GM19023 (cell line): ENCODE data around the gene SNRPA1.
"Not testable (repeated sequence)": the region's sequence is repeated elsewhere in the genome, so short reads cannot be mapped to it uniquely, and the experiment has no call there.

Source experiments
- ATAC-seq: cut with Tn5 transposase; IDR thresholded peaks from one replicate; pipeline ENCODE4 v1.9.1; 2021; ENCODE audit warnings: mild to moderate bottlenecking, moderate library complexity; ENCODE audit not compliant: unreplicated experiment

SNRPA1 gene

DNA sequence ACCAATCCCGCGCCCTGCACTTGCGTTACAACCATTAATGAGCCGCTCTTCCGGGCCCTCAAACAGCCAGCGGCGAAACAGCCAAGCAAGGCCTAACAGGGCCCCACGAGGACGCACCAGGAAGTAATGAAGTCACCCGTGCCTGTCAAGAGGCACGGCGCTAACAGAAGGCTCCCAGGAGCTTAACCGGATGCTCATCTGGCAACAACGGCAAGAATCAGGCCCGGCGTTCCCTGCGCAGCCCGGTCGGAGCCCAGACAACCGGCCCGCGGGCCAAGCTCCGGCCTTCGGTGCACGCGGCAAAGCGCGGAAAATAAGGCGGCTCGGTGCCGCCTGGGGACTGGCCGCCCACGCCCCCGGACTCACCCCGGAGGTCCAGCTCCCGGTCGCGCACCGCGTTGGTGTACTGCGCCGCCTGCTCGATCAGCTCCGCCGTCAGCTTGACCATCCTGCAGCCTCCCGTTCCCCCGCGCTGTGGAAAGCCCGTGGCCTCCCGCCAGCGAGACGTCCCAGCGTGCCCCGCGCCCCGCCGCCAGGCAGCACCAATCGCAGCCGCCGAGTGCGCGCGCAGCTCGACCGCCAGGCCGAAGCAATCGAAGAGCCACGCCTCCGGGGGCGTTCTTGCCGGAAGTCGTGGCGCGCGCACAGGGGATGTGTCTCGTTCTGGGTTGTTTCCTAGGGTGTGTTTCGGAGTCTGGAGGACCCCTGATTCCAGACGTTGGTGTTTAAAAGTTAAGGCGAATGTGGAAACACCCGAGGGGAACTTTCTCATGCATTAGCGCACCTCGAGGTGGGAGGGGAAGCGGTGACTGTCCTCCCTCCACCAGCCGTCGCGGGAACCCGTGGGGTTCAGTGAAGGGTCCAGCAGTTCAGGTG, at the start of gene SNRPA1:
TSS of gene SNRPA1 (minus strand) at position 518 of the 876 bp plus-strand sequence. CDS start at position 448, 70 bp downstream.
- ATAC-seq = peak; percentile 76

DNA sequence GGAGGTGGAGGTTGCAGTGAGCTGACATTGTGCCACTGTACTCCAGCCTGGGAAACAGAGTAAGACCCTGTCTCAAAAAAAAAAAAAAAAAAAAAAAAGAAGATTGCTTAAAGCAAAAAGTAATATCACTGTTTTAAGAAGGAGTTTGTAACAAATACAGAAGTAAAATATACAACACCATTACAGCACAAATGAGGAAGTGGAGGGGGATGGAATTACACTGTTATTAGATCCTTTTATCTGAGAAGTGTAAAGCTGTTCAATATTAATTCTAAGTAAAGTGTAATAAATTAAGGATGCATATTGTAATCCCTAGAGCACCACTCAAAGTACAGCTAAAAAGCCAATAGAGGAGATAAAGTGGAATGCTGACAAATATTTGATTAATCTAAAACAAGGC, 47.0 kb upstream of the SNRPA1 start:
- no peak for ATAC-seq

DNA sequence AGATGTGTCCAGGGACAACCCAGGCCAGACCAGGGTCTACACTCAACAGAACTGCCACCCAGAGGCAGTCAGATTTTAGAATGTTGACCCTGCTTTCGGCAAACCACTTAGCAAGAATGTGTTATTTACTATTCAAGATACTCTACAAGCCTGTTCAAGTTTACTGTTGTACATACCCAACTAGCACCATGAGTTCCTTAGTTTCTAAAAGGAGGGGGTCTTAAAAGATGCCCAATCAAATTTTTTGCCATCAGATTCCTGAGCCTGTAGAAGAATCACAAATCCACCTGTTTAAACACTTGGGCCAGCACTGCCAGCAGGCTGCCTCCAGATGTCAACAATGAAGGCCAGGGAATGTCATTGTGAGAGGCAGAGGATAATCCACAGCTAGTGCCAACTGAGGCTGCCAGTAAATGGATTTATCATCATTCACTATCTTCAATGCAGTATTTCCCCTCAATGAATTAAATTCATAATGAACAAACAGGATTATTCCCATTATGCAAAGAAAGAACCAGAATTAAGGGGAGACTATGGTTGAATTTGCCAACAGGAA, 43.5 kb upstream of the SNRPA1 start:
- ATAC-seq = no peak

DNA sequence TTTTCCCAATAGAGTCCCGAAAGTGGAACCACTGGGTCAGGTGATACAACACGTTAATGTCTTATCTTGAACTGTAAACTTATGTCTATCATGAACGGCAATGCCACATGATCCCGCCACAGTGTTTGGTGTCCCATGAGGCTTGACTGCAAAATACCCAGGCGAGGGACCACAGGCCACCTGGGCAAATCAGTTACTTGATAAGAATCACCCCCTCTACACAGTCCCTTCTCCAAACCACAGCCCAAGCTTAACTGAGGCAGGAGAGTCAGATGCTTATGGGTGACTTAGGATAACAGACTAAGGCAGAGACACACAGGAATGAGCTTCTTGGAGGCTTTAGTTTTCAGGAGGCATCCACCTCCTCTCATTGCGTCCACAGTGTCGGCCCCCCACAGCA, 42.9 kb upstream of the SNRPA1 start:
- ATAC-seq = no peak

DNA sequence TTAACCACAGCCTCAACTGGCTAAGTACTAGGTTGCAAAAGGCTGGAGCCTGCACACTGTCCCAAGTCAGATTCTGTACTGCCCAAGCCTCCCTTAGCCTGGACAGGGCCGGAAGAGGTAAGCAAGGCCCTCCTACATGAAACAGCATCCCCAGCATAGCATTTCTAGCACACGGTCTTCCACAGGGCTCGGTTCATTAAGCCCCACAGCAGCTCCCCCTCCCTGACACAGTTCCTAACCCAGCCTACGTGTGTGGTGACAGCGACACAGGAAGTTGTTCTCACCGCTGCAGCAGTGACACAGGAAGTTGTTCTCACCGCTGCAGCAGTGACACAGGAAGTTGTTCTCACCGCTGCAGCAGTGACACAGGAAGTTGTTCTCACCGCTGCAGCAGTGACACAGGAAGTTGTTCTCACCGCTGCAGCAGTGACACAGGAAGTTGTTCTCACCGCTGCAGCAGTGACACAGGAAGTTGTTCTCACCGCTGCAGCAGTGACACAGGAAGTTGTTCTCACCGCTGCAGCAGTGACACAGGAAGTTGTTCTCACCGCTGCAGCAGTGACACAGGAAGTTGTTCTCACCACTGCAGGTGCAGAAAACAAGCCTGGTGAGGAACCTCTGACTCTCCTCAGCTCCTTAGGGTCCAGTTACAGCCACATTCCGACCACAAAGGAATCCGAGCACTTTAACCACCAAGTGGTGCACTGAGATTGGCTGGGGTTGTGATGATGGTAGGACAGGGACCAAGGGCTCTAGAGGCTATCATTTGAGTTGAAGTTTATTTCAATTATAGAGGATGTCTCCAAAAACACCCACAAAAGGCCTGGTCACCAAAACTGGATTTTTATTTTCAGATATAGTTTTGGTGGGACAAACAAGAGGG, 39.1 kb upstream of the SNRPA1 start:
- ATAC-seq = not testable (repeated sequence)

DNA sequence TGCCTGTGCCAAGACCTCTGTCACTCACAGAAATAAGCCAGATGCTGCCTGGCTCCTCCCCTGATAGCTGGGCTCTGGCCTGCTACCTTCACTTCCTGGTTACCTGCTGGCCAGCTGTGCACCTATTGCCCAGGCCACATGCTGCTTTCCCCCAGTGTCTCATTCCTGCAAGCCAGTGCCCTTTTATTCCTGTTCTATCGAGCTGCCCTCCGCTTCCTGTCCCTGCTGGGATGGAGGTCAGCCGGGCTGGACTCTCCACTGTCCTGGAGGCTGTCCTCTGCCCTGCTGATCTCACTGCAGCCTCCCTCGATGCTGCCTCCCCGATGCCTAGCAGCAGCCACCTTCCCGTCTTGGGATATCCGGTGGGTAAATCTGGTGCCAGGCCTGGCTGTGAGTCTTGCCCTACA, 37.0 kb upstream of the SNRPA1 start:
- no peak for ATAC-seq

DNA sequence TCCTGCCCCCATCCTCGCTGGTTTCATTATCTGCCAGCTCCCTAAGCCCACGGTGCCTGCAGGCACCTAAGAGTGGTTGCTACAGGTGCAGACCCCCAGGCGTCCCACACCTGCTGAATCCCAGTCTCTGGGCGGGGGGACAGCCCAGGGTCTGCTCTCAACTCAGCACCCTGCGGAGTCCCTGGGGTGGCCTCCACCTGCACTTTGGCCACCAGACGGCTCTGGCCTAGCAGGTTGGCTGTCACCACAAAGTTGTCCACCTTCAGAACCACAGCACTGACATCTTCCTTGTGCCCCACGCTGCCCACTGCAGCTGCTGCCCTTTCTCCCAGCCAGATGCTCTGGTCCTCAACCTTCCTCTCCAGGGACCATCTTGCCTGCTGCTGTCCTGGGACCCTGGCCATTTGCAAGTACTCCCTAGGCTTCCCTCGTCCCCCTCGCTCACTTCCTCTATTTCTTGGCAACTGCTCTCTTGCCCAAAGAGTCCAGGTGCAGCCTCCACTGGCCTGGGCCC, 34.9 kb upstream of the SNRPA1 start:
- ATAC-seq = no peak

DNA sequence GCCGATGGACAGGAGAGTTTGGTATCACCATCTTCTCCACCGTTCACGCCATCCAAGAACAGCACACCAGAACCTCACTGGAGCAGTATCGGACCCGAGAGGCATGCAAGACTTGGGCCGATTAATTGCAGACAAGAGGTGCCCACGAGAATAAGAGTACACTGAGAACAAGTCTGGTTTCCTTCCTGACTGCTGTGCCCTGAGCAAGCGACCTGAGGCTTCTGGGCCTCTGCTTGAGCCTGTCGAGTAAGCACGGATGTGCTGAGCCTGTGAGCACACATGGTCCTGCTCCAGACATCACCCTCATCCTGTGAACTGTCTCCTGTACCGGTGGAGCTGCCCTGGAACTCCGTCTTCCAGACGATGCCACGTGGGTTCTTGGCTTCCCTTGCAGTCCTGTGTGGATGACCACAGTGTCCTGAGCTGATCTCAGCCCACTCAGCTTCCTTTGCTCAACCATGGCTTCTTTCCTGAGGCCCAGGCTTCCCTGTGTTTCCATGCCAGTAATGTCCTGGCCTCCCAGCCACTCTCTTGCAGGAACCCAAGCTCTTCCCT, 34.3 kb upstream of the SNRPA1 start:
- no peak for ATAC-seq

DNA sequence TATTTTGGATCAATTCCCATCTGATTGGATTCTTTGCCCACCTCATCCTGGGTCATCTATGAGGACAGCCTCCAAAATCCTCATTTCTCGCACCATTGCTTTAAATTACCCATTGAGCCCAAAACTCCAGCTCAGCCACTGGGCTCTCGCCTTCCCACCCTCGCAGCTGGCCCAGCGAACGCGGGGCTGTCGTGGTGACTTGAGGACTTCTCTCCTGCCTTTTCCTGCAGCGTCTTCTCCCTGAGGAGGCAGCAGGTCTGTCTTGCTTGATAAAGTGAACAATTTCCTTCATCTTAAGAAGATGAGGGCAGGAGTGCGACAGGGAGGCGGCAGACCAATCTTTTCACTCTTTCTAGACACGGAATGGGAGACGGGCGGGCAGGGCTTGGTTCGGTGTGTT, 33.0 kb upstream of the SNRPA1 start:
- no peak for ATAC-seq

DNA sequence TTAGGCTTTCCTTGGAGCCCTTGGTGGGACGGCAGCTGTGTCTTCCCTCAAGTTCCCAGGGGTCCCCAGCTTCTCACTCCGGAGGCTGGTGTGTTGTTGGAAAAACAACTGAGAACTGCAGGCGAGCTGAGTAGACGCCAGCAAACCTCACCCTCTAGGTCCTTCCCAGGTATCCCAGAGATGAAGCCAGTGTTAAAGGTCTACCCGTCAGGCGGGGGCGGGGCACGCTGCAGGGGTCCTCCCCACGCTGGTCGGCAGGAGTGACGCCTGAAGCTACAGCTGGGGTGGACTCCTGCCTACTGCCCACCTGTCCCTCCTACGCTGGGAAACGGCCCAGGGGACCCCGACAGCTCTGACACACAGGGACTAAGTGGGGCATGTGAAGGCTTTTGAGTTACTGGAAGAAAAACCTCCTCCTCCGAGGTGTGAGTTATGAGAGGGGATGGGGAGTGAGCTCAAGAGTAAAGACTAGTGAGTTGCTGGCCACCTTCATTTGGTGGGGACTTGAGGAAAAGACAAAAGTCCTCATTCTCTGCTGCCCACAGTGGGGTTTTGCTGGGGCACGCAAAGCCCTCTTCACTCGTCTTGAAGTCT, 32.2 kb upstream of the SNRPA1 start:
- no peak for ATAC-seq

DNA sequence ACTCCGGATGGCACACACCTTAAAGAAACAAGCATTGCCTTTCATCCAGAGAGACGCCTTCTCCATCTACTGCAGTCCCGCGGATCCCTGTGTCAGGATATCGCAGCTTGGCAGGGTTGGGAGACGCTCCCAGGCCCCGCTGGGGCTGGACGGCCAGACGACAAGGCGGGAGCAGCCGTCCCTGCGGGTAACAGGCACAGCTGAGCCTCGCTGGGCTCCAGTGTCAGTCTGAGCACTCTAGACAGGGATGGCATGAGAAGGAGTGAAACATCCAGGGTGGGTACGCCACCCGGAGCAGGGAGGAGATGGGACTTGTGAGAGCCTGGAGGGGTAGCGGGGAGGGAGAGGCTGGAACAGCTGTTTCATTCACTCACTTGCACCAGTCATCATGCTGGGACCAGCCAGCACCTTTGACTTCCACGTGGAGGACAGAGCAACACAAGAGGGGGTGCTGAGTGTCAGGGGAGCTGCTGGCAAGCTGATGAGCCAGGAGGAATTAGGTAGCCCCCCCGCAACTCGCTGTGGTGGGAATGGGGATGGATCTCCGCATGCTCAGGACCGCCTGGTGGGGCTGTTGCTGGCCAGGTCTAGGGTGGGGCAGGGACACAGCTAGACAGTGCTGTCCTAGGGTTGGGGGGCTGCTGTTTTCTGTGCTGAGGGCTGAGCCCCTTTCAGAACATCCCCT, 31.6 kb upstream of the SNRPA1 start:
- ATAC-seq = no peak

DNA sequence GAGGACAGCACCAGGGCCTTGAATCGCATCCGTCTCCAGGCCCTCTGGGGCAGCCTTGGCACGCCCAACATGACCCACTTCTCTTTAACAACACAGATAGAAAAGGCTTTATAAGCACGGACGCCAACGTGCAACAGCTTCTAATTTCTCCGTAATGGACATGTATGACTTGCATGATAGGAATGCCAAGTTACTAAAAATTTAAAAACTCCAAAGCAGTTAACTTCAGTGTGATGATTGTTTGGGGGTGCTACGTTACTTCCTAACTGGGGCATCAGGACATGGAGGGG, 30.9 kb upstream of the SNRPA1 start:
- ATAC-seq = no peak

DNA sequence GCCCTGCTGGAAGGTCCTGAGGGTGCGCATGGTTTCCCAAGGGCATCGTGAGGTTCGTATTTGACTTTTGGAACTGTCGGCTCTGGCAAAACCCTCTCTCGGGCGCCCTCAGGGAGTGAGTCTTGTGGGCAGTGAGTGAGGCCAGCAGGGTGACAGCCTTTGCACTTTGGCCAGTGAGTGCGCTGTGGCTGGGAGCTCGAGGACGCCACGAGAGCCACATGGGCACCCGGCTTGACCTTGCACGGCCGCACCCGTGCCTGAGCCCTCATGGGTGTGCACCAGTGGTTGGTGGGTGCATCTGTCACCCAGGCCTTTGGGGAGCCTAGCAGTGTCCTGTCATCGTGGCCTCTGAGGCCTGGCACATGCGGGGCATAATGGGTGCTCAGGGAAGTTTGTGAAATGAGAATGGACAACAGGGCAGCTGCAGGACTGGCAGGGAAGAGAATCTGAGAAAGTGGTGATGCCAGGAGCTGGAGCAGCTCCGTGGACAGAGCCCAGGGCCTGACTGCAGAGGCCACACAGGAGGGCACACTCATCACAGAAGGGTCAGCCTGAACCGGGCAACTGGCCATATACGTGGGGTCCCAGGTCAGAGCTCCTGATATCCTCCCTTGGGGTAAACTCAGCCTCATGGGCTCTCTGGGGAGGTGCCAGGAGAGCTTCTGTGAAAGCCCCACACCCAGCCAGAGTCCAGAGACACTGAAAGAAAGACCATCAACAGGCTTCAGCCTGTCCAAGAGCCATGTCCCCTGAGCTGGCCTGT, 30.4 kb upstream of the SNRPA1 start:
- ATAC-seq = no peak

DNA sequence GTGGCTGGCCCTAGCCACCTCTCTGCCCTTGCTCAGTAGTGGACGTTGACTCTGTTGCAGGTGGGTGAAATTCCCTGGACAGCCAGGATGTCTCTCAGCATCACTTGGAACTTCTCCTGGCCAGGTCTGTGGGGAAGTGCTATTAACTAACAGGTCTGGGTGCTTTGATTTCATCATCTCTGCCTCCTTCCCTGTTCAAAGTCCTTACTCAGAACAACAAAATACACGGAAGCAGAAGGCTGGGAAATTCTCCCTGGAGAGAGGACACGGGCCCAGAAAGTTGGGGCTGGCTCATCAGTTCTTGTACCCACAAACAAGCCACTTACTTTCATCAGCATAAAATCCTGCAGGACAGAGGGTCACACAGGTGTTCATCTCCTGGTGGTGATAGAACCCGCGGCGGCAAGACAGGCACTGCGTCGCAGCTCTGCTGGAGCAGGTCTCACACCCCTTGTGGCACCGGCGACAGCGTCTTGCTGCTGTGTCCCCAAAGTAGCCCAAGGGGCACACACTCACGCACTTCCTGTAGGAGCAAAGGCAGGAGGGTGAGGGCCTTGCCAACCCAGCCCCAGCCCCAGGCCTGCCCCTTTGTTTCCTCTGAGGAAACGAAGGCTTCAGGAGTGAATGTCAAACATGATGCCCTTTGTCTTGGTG, 29.6 kb upstream of the SNRPA1 start:
- ATAC-seq = no peak

DNA sequence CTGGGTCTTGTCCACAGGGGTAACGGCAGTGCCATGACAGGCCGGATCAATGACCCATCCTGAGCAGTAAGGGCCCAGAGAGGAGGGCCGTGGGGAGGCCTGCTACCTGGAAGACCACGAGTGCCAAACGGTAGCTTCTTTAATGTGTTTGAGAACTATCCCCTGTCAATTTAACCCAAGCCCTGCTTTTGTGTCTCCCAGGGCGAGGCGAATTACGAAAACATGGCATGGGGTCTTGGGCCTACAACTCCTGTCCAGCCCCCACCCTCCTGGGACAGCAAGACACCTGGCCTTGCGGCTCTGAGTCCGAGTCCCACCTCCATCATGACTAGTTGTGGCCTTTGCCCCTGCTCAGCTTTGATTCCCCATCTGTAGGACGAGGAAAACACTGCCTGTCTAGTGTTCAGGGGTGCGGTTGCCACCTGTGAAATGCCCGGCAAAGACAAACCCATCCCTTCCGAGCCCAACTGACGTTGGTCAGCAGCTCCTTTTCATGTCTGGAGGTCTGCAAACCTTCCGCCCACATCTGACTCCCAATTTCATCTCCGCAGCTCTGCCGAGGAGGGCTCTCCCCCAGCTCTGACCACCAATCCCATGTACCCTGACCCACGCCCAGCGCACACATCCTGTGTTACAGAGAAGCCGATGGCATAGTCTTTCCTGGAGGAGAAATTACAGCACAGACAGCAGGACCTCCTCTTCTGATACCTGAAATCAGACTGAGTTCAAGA, 28.9 kb upstream of the SNRPA1 start:
- ATAC-seq = no peak

DNA sequence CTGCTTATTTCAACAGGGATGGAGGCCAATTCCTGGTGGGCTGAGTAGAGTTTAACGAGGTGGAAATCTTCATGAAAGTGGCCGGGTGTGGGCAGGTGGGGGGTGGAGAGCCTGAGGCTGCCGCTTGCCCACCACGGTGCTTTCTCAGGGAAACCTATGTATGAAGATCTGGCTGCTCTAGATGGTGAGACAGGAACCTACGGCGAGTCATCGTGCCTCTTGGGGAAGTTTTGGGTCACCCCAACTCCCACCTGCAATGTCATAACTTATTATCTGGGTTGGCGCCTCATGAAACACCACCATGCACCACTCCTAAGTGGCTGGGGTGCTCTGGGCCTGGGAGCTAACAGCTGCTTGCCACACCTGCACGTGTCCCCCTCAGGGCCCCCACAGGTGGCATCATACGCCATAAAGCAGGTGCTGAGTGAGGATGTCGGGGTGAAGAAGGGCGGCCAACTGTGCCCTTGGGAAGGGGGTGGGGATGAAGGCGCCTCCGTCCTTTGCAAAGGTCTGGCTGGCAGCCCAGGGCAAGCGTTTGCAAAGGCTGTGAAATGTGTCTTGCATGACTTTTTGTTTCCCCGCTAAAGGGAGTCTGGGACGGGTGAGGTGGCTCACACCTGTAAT, 27.9 kb upstream of the SNRPA1 start:
- ATAC-seq = no peak

DNA sequence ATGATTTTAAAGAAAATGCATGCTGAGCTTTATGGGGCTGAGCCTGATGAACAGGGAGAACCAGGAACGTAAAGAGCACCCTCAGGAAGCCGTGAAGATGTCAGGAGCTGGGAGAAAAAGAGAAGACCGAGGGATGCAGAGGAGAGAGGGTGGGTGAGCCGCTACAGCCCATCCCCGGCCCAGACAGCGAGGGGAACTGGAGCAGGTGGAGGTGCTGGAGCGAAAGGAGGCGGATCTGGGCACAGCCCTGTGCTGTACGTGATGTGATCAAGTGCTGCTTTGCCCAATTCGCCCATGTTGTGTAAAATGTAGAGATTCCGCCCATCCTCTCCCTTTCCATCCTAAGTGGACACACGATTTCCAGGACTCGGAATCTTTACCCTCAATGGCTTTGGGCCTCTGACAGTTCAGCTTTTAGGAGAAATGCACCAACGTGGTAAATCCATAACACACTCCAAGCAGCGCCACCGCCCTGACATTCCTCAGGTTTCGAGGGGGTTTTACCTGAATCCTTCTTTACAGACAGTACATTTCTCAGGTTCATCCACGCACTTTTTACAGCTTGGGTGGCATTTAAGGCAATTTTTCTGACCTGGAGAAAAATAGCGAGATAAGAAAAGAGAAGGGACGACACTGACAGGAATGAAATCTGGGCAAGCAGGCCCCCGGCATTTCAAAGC, 27.1 kb upstream of the SNRPA1 start:
- no peak for ATAC-seq
